Measurements from ENCODE around the gene SLC25A36.
"Not testable (repeated sequence)": the region's sequence is repeated elsewhere in the genome, so short reads cannot be mapped to it uniquely, and the experiment has no call there.

Gene SLC25A36

GRCh38 chr3:140931016-140931454, 10.6 kb upstream of the SLC25A36 start:
- DNase-seq (ENCODE audit: low read depth in 2 of 2): no peak

- no peak for DNase-seq (ENCODE audit: low read depth in 2 of 2)
Observed at GRCh38 chr3:140931801-140932200, 9.8 kb upstream of the SLC25A36 start.

- DNase-seq (ENCODE audit: low read depth in 2 of 2): no peak
Observed at GRCh38 chr3:140933109-140933508, 8.5 kb upstream of the SLC25A36 start.

- no peak for DNase-seq (ENCODE audit: low read depth in 2 of 2)
Observed at GRCh38 chr3:140933552-140933951, 8.1 kb upstream of the SLC25A36 start.

GRCh38 chr3:140939305-140939704, 2.3 kb upstream of the SLC25A36 start:
- DNase-seq (ENCODE audit: low read depth in 2 of 2): not testable (repeated sequence)

- no peak for DNase-seq (ENCODE audit: low read depth in 2 of 2)
Observed at GRCh38 chr3:140941090-140941433, 574 bp upstream of the SLC25A36 start.

GRCh38 chr3:140942221-140943104, 827 bp downstream of the SLC25A36 start:
- DNase-seq (ENCODE audit: low read depth in 2 of 2): peak; percentile 3 to 7

- no peak for DNase-seq (ENCODE audit: low read depth in 2 of 2)
Observed at GRCh38 chr3:140943781-140944552, 2.3 kb downstream of the SLC25A36 start.

GRCh38 chr3:140948460-140949249, 7.0 kb downstream of the SLC25A36 start:
- DNase-seq (ENCODE audit: low read depth in 2 of 2): no peak

GRCh38 chr3:140950144-140950543, 8.5 kb downstream of the SLC25A36 start:
- DNase-seq (ENCODE audit: low read depth in 2 of 2): no peak

GRCh38 chr3:140950863-140951262, 9.2 kb downstream of the SLC25A36 start:
- DNase-seq (ENCODE audit: low read depth in 2 of 2): no peak

GRCh38 chr3:140951750-140952149, 10.1 kb downstream of the SLC25A36 start:
- not testable (repeated sequence) for DNase-seq (ENCODE audit: low read depth in 2 of 2)

- no peak for DNase-seq (ENCODE audit: low read depth in 2 of 2)
Observed at GRCh38 chr3:140953028-140953960, 11.7 kb downstream of the SLC25A36 start.

GRCh38 chr3:140954576-140954975, 12.9 kb downstream of the SLC25A36 start:
- DNase-seq (ENCODE audit: low read depth in 2 of 2): no peak

- DNase-seq (ENCODE audit: low read depth in 2 of 2): no peak
Observed at GRCh38 chr3:140955645-140956044, 14.0 kb downstream of the SLC25A36 start.

GRCh38 chr3:140956058-140956835, 14.6 kb downstream of the SLC25A36 start:
- DNase-seq (ENCODE audit: low read depth in 2 of 2): no peak

GRCh38 chr3:140972833-140973232, 31.2 kb downstream of the SLC25A36 start:
- no peak for DNase-seq (ENCODE audit: low read depth in 2 of 2)

- no peak for DNase-seq (ENCODE audit: low read depth in 2 of 2)
Observed at GRCh38 chr3:140974900-140975299, 33.3 kb downstream of the SLC25A36 start.

- DNase-seq (ENCODE audit: low read depth in 2 of 2): no peak
Observed at GRCh38 chr3:140980663-140981062, 39.0 kb downstream of the SLC25A36 start.

- DNase-seq (ENCODE audit: low read depth in 2 of 2): not testable (repeated sequence)
Observed at GRCh38 chr3:140987792-140988191, 46.2 kb downstream of the SLC25A36 start.

All from stimulated activated CD4-positive, alpha-beta T cell treated with anti-CD3 and anti-CD28 coated beads, Interleukin-1b, Interleukin-23, amount 100 ng/mL, for 4 hours (primary cell).